GM21737 (cell line): Measurements from ENCODE around the gene SLC39A11.
"Not testable (repeated sequence)": the region's sequence is repeated elsewhere in the genome, so short reads cannot be mapped to it uniquely, and the experiment has no call there.

Source experiments
- ATAC-seq: cut with Tn5 transposase; IDR thresholded peaks from one replicate; pipeline ENCODE4 v1.9.1; 2021; ENCODE audit warnings: mild to moderate bottlenecking, moderate library complexity; ENCODE audit not compliant: unreplicated experiment

Gene SLC39A11

GRCh38 chr17:73092523-73093135 is at the start of gene SLC39A11:
SLC39A11 (minus strand) TSS chr17:73092688; CDS start chr17:73088764, 3,924 bp downstream.
- peak; percentile 99 for ATAC-seq

- no peak for ATAC-seq
These were observed 48.9 kb upstream of the SLC39A11 start for GRCh38 chr17:73141411-73141810.

GRCh38 chr17:73140566-73140965 is 48.1 kb upstream of the SLC39A11 start:
- no peak for ATAC-seq

GRCh38 chr17:73139296-73139695 is 46.8 kb upstream of the SLC39A11 start:
- ATAC-seq = no peak

- ATAC-seq = no peak
These were observed 46.2 kb upstream of the SLC39A11 start for GRCh38 chr17:73138541-73139138.

- ATAC-seq = no peak
These were observed 44.9 kb upstream of the SLC39A11 start for GRCh38 chr17:73137376-73137775.

GRCh38 chr17:73135766-73136165 is 43.3 kb upstream of the SLC39A11 start:
- no peak for ATAC-seq

GRCh38 chr17:73133911-73134649 is 41.6 kb upstream of the SLC39A11 start:
- no peak for ATAC-seq

GRCh38 chr17:73132085-73132492 is 39.6 kb upstream of the SLC39A11 start:
- ATAC-seq = no peak

GRCh38 chr17:73131439-73131838 is 39.0 kb upstream of the SLC39A11 start:
- ATAC-seq = not testable (repeated sequence)

- ATAC-seq = no peak
These were observed 38.5 kb upstream of the SLC39A11 start for GRCh38 chr17:73130977-73131376.

GRCh38 chr17:73128496-73128895 is 36.0 kb upstream of the SLC39A11 start:
- no peak for ATAC-seq

- ATAC-seq = no peak
These were observed 34.4 kb upstream of the SLC39A11 start for GRCh38 chr17:73126716-73127473.

- no peak for ATAC-seq
These were observed 31.3 kb upstream of the SLC39A11 start for GRCh38 chr17:73123606-73124320.

- no peak for ATAC-seq
These were observed 30.6 kb upstream of the SLC39A11 start for GRCh38 chr17:73122953-73123605.

- ATAC-seq = no peak
These were observed 29.0 kb upstream of the SLC39A11 start for GRCh38 chr17:73121506-73121905.

- ATAC-seq = no peak
These were observed 27.1 kb upstream of the SLC39A11 start for GRCh38 chr17:73119631-73120030.

GRCh38 chr17:73118951-73119391 is 26.5 kb upstream of the SLC39A11 start:
- ATAC-seq = no peak

GRCh38 chr17:73118139-73118538 is 25.7 kb upstream of the SLC39A11 start:
- no peak for ATAC-seq

- ATAC-seq = no peak
These were observed 19.8 kb upstream of the SLC39A11 start for GRCh38 chr17:73112246-73112645.
